Smooth muscle cell (in vitro differentiated cells): Measurements from ENCODE around the gene RHNO1. TPM values are rescaled to one million over a fixed set of nuclear protein-coding genes. Genes with fewer than 3 reads are reported as not detected.

ENCODE experiments used
- DNase-seq: peaks from one replicate; lab custom pipeline; 2025; ENCODE audit not compliant: unreplicated experiment; lab: John Stamatoyannopoulos, UW
- H2AFZ ChIP-seq: fragments of 200-600 bp; sonication (generic); 2 replicates; pipeline ENCODE4 v1.6.0; 2016; ENCODE audit warnings: antibody characterized with exemption, low read depth, mild to moderate bottlenecking
- H3F3A ChIP-seq: fragments of 200-600 bp; sonication (generic); 2 replicates; pipeline ENCODE4 v1.6.0; 2017; ENCODE audit warnings: antibody characterized with exemption, low read depth
- H3K27ac ChIP-seq: fragments of 200-600 bp; sonication (generic); 2 replicates; pipeline ENCODE4 v1.5.1; 2016; ENCODE audit warnings: low read depth, mild to moderate bottlenecking
- H3K27me3 ChIP-seq: fragments of 200-600 bp; sonication (generic); 2 replicates; pipeline ENCODE4 v1.6.1; 2016; ENCODE audit warnings: low read depth, mild to moderate bottlenecking
- H3K36me3 ChIP-seq: fragments of 200-600 bp; sonication (generic); 2 replicates; pipeline ENCODE4 v1.5.1; 2016; ENCODE audit warnings: low read depth
- H3K4me1 ChIP-seq: fragments of 200-600 bp; sonication (generic); 2 replicates; pipeline ENCODE4 v1.5.1; 2016; ENCODE audit warnings: low read depth
- H3K4me2 ChIP-seq: fragments of 200-600 bp; sonication (generic); 2 replicates; pipeline ENCODE4 v1.6.0; 2016; ENCODE audit warnings: mild to moderate bottlenecking
- H3K4me3 ChIP-seq: fragments of 200-600 bp; sonication (generic); 2 replicates; pipeline ENCODE4 v1.5.1; 2016; ENCODE audit warnings: mild to moderate bottlenecking
- H3K79me2 ChIP-seq: fragments of 200-600 bp; sonication (generic); 2 replicates; pipeline ENCODE4 v1.6.0; 2016; ENCODE audit warnings: low read depth, mild to moderate bottlenecking
- H3K9ac ChIP-seq: fragments of 200-600 bp; sonication (generic); 2 replicates; pipeline ENCODE4 v1.6.0; 2016; ENCODE audit warnings: low read depth
- H3K9me3 ChIP-seq: fragments of 200-600 bp; sonication (generic); replicated peaks from 2 replicates; pipeline ENCODE4 v1.5.1; 2016; ENCODE audit warnings: low read depth
- H4K20me1 ChIP-seq: fragments of 200-600 bp; sonication (generic); 2 replicates; pipeline ENCODE4 v1.6.0; 2016; ENCODE audit warnings: low read depth
- WGBS: methylation state at CpG from one replicate; pipeline ENCODE4 v1.1.7; 2016; ENCODE audit warnings: low lambda C conversion rate; 5-methylcytosine and 5-hydroxymethylcytosine counted together
- polyA plus RNA-seq: library from polyadenylated mRNA; unstranded; fragments of >200 nt; fragmentation: Nextera tagmentation; extraction: Ambion mirVana; gene quantifications from 2 replicates; pipeline ENCODE4 v1.2.1, GENCODE V29; 2016
- total RNA-seq: library from RNA; depleted of rRNA; stranded (reverse); fragments of >200 nt; gene quantifications from 2 replicates; pipeline ENCODE4 v1.2.3, GENCODE V29; 2014
- TF ChIP-seq, protein P1 (sequence below): fragments of 200-600 bp; sonication (generic); IDR thresholded peaks from 2 replicates; pipeline ENCODE4 v1.5.1; 2017; ENCODE audit warnings: borderline replicate concordance, mild to moderate bottlenecking, antibody characterized with exemption; ENCODE audit not compliant: insufficient read depth, poor library complexity, severe bottlenecking

Gene RHNO1
- total and polyA plus RNA-seq, 2 experiments from 2014 or later: 22.6 to 29.7 TPM

DNA sequence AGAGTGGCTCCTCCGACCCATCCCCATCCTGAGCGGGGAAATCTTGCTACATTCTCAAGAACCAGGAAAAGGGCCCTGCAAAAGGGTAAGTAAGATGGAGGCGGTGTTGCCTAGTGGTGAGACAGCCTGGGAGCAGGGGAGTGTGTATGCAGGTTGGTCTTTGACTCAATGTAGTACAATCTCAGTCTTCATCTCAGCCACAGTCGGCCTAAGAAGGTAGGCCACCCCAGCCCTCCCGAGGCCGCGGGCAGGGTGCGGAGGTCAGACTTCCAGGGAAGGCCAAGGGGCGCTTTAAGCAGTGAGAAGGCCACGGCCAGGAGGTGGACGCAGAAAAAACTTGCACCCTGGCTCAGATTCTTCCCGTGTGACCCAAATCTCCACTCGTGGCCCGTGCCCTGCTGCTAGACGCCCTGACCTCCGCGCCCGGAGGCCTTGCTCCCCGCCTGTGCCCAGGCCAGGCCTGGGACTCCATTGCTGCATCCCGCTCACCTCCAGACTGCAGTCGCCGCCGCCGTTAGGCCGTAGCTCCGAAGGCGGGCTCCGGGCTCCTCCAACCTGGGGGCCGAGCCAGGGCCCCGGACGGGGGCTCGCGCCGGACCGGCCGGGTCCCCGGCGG, 484 bp upstream of the RHNO1 start:
- H4K20me1 ChIP-seq: no peaks in the 10 kb centered on the region
- peaks cover 43% of the 10 kb centered on the region for H3K79me2 ChIP-seq
- DNase-seq: no peak
- no peaks in the 10 kb centered on the region for H3K27me3 ChIP-seq
- peak overlapping the region; percentile 92 for H2AFZ ChIP-seq
- H3K36me3 ChIP-seq: no peaks in the 10 kb centered on the region
- H3K4me1 ChIP-seq: peaks cover 8% of the 10 kb centered on the region
- no peaks in the 10 kb centered on the region for H3K9me3 ChIP-seq
- peaks cover 2% of the 10 kb centered on the region for H3F3A ChIP-seq
- H3K4me2 ChIP-seq: peak overlapping the region; percentile 98
- peak overlapping the region; percentile 84 for H3K27ac ChIP-seq
- WGBS: 5% methylated on average over 30 of the region's 38 CpGs
- peak overlapping the region; percentile 81 for H3K4me3 ChIP-seq
- TF ChIP-seq, protein P1, sequence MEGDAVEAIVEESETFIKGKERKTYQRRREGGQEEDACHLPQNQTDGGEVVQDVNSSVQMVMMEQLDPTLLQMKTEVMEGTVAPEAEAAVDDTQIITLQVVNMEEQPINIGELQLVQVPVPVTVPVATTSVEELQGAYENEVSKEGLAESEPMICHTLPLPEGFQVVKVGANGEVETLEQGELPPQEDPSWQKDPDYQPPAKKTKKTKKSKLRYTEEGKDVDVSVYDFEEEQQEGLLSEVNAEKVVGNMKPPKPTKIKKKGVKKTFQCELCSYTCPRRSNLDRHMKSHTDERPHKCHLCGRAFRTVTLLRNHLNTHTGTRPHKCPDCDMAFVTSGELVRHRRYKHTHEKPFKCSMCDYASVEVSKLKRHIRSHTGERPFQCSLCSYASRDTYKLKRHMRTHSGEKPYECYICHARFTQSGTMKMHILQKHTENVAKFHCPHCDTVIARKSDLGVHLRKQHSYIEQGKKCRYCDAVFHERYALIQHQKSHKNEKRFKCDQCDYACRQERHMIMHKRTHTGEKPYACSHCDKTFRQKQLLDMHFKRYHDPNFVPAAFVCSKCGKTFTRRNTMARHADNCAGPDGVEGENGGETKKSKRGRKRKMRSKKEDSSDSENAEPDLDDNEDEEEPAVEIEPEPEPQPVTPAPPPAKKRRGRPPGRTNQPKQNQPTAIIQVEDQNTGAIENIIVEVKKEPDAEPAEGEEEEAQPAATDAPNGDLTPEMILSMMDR: no peak
- peak overlapping the region; percentile 88 for H3K9ac ChIP-seq

DNA sequence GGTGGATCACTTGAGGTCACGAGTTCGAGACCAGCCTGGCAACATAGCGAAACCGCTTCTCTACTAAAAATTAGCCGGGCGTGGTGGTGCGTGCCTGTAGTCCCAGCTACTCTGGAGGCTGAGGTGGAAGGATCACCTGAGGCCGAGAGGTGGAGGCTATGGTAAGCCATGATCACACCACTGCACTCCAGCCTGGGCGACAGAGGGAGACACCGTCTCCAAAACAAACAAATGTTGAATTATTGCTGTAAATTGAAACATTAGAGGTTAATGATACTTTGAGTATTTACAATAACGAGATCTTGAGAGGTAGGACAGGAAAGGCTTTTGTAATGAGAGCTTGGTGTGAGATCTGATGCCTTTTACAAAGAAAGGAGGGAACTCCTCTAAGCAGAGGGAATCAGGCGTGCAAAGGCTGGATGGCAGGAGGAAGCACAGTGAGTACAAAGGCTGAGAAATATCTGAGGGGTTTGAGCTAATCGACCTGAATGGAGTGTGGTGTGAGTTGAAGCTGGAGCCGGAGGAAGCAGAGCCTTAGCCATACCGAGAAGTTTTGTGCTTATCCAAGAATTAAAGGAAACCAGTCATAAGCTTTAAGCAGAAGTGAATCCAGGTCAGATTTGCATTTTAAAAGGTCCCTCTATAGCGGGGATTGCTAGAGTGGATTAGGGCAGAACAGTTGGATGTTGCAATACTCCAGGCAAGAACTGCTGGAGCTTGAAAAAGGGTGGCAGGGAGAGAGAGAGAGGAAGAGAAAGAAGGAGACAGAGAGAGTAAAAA, 1.1 kb downstream of the RHNO1 start:
- no peak for DNase-seq
- Histone ChIP-seq H3K9me3 (no peaks in the 10 kb centered on the region), H3K4me2 (peak overlapping the region; percentile 98), H3K9ac (peak overlapping the region; percentile 88), H4K20me1 (no peaks in the 10 kb centered on the region), H2AFZ (peak overlapping the region; percentile 92), H3K36me3 (no peaks in the 10 kb centered on the region), H3K79me2 (peaks cover 56% of the 10 kb centered on the region), H3K27me3 (no peaks in the 10 kb centered on the region), H3K27ac (peak overlapping the region; percentile 84), H3K4me3 (peak overlapping the region; percentile 81), H3F3A (peaks cover 2% of the 10 kb centered on the region), H3K4me1 (peaks cover 8% of the 10 kb centered on the region)
- WGBS: 28% methylated on average over 16 of the region's 16 CpGs
- TF ChIP-seq, protein P1: no peak

DNA sequence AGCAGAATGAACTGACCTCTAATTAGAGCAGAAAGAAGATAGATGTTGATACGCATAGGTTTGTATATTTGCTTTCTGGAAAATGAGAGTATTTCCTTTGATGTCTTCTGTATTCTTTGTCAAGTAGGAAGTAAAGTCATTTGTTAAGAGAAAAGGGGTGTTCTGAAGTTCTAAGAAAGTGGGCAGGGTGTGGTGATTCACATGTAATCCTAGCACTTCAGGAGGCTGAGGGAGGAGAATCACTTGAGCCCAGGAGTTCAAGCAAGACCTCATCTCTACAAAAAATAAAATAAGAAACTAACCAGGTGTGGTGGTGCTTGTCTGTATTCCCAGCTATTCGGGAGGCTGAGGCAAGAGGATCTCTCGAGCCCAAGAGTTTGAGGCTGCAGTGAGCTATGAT, 2.8 kb downstream of the RHNO1 start:
- Histone ChIP-seq H3K9ac (no peak overlapping the region), H3K4me3 (no peak overlapping the region), H2AFZ (no peak overlapping the region), H3K36me3 (no peaks in the 10 kb centered on the region), H3K27me3 (no peaks in the 10 kb centered on the region), H4K20me1 (no peaks in the 10 kb centered on the region), H3K4me2 (no peak overlapping the region), H3K27ac (no peak overlapping the region), H3F3A (peaks cover 2% of the 10 kb centered on the region), H3K4me1 (peaks cover 8% of the 10 kb centered on the region), H3K79me2 (peaks cover 53% of the 10 kb centered on the region), H3K9me3 (no peaks in the 10 kb centered on the region)
- TF ChIP-seq, protein P1: no peak
- 98% methylated on average over 3 of the region's 3 CpGs for WGBS
- DNase-seq: no peak
